HG03045 (cell line): ENCODE results near the gene TXNDC5.
"Not testable (repeated sequence)": the region's sequence is repeated elsewhere in the genome, so short reads cannot be mapped to it uniquely, and the experiment has no call there.

Experiments
- ATAC-seq: cut with Tn5 transposase; IDR thresholded peaks from one replicate; pipeline ENCODE4 v1.9.1; 2021; ENCODE audit warnings: mild to moderate bottlenecking, moderate library complexity; ENCODE audit not compliant: unreplicated experiment

The TXNDC5 gene

DNA sequence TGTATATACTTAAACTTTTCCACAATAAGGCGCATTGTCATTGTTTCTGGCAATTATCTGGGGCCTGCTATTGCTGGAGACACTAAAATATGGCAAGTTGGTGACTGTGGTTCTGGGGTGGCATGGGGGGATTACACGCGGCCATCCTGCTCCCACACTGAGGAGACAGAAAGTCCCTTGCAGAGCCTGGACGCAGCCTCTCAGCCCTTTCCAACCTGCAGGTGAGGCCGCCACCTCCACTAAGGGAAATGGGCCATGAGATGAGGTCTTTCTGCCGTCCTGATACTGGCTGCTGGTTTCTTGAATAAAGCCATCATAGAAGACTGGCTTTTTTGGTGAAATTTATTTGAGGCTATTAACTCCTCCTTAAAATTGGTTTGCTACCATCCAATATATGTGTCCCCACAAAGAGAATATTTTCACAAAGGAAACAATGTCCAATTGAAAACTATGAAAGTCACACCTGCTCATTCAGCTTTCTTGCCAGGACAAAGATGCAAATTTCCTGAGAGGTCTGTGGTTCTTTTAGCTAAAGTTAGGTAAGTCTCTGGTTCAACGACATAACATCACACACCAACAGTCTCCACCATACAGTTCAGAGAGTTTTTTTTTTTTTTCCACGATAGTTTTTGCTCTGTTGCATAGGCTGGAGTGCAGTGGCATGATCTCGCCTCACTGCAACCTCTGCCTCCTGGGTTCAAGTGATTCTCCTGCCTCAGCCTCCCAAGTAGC lies 13.0 kb downstream of the TXNDC5 start:
- ATAC-seq: peak; percentile 55

DNA sequence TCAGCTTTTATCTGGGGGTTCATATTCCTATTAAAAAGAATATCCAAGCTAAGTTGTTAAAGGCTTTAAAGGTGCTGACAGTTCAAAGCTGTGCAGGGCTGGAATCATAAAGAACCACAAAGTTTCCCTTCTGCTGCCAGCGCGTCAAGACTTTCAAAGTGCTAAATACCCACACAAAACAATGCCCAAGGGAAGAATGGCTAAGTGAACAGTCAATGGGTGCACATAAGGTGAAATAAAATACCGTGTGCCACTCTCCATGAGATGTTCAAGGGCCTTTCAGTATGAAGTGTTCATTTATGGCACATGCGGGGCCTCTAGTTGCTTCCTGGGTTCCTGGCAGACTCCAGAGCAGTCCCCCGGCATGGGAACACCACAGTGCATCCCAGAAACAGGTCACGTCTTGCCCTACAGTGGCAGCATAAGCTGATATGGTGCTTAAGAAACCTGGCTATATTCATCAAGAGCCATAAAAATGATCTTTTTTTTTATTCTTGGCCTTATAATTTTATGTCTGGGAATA lies 14.1 kb downstream of the TXNDC5 start:
- ATAC-seq: no peak

DNA sequence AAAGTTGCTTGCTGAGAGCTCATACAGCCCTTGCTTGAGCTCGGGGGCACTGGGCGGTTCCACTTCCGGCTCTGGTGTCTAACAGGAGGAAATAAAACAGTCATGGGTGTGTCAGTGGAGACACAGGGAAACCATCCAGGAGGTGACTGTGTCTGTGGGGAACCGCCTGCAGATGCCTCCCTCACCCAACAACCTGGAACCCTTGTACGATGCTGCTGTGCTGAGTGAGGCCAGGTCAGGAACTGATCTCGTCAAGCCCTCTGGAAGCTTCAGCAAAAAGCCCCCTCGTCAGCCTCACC lies 15.5 kb downstream of the TXNDC5 start:
- ATAC-seq: no peak

DNA sequence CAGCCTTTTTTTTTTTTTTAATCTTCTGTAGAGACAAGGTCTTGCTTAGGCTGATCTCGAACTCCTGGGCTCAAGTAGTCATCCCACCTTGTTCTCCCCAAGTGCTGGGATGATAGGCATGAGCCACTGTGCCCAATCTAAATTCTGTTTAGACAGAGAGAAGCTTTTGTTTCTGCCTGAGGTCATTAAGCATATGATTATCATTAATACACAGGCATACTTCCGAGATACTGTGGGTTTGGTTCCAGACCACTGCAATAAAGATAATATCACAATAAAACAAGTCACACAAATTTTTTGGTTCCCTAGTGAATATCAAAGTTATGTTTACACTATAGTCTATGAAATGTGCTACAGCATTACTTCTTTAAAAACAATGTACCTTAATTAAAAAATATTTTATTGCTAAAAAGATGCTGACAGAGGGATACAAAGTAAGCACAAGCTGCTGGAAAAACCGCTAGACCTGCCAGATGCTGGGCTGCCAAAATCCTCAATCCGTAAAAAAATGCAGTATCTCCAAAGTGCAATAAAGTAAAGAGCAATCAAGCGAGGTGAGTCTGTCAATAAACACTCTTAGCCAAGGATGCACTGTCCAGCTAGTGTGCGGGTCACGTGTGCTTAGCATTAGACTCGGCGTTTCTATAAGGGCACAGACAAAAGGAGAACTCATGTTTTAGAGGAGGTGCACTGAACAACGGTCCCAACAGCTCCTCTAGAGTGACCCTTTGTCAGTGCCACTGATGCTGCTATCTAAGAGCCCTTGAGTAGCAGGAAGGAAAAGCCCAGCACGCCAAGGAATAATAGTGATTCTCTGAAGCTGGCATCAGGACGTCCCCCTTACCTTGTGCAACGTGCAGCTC lies 16.1 kb downstream of the TXNDC5 start:
- no peak for ATAC-seq

DNA sequence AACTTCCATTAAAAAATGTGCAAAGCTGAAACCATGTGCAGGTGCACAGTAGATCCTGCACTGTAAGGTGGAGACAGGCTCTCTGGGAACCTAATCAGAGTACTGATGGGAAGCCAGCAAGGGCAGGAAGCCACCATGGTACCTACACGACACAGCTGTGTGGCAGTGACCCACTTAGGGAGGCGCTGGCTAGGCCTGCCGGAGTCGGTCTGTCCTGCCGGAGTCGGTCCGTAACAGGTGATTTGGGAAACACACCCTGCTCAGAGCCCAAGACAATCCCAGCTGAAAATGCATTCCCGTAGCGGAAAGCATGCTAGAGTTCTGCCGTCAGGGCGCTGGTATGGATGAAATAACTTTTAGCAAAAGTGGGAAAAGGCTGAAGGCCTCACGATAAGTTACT lies 17.2 kb downstream of the TXNDC5 start:
- no peak for ATAC-seq

DNA sequence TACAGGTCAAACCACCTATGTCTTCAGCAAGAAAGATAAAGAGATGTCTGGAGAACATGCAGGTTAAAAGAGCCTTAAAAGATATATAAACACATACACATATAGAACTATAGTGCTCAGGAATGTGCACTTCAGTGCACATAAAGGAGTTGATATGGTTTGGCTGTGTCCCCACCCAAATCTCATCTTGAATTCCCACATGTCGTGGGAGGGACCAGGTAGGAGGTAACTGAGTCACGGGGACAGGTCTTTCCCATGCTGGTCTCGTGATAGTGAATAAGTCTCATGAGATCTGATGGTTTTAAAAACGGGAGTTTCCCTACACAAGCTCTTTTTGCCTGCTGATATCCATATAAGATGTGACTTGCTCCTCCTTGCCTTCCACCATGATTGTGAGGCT lies 18.2 kb downstream of the TXNDC5 start:
- not testable (repeated sequence) for ATAC-seq

DNA sequence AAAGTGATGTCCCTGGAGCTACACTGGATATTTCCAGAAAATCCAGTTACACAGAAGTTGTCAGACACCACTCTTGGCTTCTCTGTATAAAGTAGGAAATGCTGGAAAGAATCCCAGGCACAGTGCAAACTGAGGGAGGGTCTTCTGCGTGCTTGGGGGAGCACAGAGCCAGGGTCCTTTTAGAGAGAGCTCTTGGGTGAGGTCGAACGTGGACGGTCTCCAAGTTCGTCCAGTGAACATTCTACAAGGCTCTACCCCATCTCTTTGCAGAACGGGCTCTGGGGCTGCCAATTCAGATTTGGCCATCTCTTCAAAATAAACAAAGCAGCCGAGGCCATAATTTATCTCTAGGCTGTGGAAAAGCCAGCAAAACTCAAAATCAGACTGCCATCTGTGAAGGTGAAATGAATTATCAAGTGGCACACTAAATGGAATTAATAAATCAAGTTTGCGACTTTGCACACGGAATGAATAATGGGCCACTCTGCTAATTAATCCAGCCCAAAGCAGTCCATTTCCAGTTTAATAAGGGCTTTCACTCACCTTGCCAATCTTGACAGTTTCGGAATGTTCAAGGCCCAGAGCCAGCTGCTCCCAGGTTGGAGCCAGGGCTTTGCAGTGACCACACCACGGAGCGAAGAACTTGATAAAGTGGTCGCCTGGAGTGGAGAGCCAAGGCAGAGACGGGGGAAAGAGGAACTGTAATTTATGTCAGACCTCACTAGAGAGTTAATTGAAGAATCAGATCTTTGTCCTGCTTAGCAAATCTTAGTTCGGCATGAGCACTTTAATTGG lies 19.3 kb downstream of the TXNDC5 start:
- ATAC-seq: no peak

DNA sequence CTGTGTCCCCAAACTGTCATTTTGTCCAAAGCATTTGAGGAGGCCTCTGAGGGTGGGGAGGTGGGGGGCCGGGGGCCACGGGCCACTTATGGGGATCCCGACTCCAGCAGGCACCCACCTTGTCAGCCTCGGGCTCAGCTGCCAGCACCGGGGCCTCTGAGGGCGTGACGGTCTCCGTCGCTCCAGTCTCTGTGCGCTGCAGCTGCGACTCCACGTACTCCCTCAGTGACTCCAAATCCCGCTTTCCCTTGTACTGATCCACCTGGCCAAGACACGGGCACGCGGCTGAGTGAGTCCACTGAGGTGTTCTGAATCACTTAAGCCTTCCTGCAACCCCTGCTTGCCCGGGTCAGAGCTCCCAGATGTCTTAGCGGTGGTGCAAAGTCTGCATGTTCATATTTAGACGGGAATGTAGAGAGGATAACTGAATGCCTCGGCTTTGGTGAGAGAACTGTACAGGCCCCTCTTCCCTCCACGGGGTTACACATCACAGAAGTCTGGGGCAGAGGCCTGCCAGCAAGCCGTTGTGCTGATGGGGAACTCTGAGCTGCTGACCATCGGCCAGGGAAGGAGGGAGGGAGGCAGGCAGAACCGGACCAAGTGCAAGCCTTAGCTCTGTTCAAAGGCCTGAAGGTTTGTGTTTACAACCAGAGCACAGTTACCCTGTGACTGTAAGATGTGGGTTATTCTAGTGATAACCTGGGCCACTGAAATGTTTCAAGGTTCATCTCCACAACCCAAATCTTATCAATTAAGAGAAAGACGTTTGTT lies 21.8 kb downstream of the TXNDC5 start:
- no peak for ATAC-seq

DNA sequence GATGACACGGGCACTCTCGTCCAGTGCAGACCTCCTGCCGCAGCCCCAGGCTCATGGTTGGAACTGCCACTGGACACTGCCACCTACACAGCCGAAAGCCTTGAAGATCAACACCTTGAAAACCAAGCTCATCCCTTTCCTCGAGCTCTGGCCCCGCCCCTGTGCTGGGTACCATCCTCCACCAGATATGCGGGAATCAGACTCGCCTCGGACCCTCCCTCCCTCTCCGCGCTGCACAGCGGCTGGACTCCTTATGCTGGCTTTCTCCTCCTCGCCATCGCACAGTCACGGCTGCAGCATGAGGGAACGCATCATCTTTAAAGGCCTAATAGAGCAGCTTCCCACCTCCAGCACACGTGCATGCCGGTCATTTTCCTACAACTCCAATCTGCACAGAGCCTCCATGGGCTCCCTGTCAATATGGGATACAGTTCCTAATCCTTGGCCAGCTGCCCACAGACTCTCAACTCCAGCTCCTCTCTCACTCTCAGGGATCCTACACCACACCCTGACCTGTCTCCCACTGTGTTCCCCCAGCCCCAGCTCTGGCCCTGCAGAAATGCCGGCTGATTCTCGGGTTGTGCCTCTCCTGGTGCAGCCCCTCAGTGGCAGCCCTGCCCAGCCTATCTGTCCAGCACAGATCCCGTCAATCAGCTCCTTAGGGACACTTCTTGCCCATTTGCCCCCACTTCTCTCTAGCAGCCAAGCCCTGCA lies 23.2 kb downstream of the TXNDC5 start:
- no peak for ATAC-seq

DNA sequence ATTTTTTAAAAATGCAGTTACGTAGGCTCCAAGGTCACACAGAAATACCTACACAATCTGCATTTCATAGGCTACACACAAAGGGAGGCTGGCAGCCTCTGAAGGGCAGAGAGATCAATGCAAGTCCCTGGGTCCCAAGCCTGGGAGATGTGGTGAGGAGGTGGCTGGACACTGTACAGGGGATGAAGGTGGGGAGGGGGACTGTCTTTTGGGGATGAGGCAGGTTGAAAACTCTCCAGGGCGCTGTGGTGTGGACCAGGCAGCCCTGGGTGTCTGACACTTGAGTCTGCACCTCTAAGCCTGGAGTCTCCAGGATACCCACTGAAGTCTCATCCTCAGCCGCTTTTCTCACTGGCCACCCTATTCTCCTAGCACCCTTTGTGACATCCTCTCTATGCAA lies 24.5 kb downstream of the TXNDC5 start:
- ATAC-seq: no peak

DNA sequence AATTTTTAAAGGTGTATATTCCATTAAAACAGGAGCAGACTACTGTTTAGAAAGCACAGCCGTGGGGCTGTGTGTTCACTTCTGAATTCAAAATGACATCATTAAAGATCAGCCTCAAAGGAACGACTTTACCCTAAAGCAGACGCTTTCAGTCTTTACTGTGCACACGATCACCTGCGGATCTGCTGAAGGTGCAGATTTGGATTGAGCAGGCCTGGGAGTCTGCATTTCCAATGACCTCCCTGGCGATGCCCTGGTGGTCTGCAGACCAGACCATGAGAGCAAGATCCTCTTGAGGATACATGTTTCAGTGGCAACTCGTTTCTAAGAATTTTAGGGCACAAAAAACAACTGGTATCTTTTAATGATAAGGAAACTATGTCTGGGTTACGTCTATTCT lies 27.2 kb downstream of the TXNDC5 start:
- ATAC-seq: no peak

DNA sequence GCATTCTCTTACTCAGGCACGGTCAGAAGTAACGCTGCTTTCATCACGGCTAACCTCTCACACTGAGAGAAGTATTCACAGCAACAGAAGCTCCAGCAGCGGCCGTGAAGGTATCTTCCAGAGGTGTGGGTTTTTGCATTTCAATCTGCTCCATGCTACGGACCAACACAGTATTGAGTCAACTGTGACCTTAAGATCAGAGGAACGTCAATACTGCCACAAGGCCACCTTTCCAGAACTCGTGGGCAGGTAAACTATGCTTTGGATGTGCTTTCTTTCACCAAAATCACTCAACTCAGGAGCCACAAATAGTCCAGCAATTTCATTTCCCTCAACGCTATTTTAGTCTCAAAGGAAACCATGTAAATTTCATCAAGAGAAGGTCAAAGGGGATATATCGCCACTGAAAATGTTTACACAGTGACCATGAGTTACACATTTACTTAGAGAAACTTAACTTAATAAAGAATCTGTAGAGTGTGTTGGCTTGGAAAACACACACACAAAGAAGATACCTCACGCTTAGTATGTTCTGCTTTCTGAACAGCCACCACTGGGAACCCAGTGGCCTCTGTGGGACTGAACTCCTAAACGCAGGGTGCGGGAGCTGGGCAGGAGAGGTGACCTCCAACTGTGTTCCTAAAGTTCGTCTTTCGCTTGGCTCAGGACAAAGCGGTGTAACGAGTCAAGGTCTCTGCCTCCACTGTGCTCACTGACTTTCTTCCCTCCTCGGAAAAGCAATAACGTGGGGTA lies 27.9 kb downstream of the TXNDC5 start:
- no peak for ATAC-seq

DNA sequence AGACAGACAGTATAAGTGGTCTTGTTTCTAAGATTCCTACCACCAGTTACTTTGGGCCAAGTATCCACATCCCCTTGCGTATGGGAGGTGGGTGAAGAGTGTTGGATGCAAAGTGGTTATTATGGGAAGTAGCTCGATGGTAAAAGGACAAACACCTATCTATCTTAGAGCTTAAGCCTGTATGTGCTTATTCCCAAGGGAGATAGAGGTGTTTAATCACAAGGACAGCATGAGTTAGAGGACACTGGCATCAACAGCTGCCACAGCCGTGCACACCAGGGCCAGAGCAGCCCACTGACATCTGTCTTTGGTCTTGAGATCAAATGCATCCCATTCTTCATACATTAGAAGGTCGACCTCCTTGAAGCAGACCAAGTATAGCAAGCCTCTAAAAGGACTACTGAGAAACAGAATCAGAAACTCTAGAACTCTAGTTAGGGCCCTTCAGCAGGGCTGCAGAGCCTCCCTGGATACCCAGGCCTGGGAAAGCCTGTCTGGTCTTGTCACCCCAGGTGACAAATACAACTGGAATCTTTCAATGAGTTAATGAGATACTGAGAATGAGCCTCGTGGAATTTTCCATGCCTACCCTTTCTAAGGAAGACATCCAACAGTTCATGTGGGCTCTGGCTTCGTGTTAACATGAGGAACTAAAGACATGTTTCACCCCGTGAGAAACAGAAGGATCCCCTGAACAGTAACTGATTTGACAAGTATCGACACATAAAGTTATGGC lies 28.7 kb downstream of the TXNDC5 start:
- ATAC-seq: no peak

DNA sequence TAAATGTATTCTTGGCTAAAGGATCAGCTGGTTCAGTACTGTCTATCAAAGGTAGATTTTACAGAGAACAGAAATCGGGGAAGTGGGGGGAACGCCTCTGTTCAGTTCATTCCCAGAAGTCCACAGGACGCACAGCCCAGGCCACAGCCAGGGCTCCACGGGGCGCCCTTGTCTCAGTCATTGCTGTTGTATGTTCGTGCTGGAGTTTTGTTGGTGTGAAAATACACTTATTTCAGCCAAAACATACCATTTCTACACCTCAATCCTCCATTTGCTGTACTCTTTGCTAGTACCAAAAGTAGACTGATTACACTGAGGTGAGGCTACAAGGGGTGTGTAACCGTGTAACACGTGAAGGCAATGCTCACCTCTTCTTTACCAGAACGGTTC lies 29.9 kb downstream of the TXNDC5 start:
- ATAC-seq: no peak

DNA sequence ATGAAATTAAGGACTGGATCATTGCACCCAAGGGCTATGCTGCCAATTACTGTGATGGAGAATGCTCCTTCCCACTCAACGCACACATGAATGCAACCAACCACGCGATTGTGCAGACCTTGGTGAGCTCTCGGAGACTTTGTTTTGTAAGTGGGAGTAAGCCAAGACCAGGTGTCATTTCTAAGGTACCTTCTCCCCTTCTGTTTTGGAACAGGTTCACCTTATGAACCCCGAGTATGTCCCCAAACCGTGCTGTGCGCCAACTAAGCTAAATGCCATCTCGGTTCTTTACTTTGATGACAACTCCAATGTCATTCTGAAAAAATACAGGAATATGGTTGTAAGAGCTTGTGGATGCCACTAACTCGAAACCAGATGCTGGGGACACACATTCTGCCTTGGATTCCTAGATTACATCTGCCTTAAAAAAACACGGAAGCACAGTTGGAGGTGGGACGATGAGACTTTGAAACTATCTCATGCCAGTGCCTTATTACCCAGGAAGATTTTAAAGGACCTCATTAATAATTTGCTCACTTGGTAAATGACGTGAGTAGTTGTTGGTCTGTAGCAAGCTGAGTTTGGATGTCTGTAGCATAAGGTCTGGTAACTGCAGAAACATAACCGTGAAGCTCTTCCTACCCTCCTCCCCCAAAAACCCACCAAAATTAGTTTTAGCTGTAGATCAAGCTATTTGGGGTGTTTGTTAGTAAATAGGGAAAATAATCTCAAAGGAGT lies 30.4 kb downstream of the TXNDC5 start:
- no peak for ATAC-seq

DNA sequence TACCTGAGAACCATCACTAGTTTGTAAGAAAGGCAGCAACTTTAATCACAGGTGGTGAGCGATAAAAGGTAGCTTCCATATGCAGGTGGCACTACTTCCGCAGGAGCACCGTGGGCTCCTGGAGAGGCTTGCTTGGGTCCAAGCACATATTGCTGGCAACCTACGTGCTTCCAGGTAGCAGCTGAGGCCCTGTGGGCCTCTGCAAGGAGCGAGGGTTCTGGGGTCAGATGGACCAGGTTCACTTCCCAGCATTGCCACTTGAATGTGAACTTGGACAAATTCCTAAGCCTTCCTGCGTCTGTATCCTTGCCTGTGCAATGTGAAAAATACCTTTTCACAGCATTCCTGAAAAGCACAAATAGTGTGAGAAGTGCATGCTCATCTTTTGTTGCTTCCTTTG lies 31.0 kb downstream of the TXNDC5 start:
- ATAC-seq: no peak

DNA sequence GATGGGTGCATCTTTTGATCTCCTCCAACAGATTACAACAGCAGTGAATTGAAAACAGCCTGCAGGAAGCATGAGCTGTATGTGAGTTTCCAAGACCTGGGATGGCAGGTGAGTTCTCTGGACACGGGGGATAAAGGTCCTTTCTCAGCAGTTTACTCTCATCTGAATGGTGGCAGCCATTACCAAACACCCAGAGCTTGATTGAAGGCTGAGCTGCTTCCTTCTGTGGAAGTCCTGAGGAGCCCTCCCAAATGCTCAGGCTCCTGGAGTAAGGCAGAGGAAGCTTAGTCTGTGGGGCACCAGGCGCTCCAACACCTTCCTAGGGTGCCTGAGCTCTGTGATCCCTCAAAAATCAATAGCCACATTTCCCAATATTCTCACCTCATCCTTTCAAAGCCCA lies 31.5 kb downstream of the TXNDC5 start:
- ATAC-seq: no peak

DNA sequence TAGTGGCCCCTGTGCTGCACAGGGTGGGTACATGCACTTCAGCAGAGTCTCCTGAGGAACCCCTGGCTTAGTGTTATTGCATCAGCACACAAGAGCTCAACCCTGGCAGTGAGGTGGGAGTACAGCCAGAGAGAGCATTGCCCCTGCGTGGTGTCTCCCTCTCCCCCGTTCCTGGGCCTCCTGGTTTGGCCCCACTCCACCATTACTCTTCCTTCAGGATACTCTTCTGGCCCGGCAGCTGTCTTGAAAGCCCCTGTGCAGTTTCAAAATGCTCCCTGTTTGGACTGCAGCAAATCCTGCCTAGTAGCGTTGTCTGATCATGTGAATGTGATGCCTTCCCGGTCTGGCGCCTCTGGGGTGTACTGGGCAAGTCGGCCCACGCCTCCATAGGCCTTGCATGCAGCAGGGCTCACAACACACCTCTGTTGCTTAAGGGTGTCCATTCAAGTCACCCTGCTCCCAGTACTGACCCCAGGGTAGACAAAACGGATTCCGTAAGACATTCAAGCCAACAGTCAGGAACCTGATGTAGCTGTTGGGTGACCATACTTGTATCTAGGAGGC lies 32.1 kb downstream of the TXNDC5 start:
- no peak for ATAC-seq
